Erythroblast (primary cell): ENCODE measurements around the gene HOXC6.

ENCODE experiments used
- GATA1 ChIP-seq: IDR thresholded peaks from 2 replicates; pipeline ENCODE4 v1.6.1; 2011; ENCODE audit warnings: low read depth, mild to moderate bottlenecking, control low read depth, low read length, moderate library complexity
- POLR2A ChIP-seq: IDR thresholded peaks from 2 replicates; pipeline ENCODE4 v1.6.1; 2011; ENCODE audit warnings: mild to moderate bottlenecking, low read length

GRCh38 chr12:53996240-53997203 is 31.7 kb upstream of the HOXC6 start:
- no peak for TF ChIP-seq POLR2A
- no peak for TF ChIP-seq GATA1
